NCI-H2171 (cell line): ENCODE results near the gene TOM1L2.
"Not testable (repeated sequence)": the region's sequence is repeated elsewhere in the genome, so short reads cannot be mapped to it uniquely, and the experiment has no call there.

Experiments used
- DNase-seq: peaks from one replicate; lab custom pipeline; 2025; lab: John Stamatoyannopoulos, UW

The TOM1L2 gene

DNA sequence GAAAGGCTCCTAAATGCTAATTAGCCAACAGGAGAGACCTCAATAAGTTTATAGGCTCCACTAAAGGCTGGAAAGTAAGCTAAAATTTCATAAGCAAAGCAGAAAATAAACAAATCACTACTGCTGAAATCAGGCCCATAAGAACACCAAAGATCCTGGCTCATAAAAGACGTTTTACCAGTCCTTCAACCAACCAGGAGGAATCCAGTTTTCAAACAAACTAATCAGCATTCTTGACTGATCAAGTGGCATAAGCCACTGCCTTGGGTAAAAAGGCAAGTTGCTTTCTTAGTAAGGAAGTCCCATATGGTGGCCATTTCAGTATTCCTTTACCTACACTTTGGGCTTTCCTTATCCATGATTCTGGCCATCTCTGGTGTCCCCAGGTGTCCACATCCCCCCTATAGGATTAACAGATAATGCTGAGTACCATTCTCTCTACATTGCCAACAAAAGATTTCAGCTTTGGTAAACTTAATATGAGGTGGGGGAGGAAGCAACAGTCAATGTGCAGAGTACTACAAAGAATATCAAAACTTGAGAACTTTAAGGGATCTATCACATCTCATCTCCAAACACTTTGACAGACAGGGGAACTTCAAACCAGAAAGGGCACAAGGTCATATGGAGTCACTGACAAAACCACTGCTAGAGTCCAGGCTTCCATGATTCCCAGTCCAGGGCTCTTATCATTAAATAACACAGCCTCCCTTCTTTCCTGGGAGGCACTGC, 1.3 kb downstream of the TOM1L2 start:
- no peak for DNase-seq

DNA sequence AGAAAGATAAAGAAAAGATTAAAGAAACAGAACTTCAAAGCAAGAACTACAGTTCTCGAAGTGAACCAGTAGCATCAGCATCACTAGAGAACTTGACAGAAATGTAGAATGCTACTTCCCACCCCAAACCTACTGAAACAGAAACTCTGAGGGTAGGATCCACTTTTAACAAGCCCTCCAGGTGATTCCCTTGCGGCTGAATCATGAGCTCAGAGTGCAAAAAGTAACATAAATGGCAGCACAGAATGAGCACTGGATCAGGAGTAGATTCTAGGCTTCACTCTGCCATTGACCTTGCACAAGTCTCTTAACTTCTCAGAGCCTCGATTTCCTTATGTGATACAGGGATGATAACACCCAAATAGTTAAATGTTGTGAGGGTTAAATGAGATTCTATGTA, 5.8 kb downstream of the TOM1L2 start:
- no peak for DNase-seq

DNA sequence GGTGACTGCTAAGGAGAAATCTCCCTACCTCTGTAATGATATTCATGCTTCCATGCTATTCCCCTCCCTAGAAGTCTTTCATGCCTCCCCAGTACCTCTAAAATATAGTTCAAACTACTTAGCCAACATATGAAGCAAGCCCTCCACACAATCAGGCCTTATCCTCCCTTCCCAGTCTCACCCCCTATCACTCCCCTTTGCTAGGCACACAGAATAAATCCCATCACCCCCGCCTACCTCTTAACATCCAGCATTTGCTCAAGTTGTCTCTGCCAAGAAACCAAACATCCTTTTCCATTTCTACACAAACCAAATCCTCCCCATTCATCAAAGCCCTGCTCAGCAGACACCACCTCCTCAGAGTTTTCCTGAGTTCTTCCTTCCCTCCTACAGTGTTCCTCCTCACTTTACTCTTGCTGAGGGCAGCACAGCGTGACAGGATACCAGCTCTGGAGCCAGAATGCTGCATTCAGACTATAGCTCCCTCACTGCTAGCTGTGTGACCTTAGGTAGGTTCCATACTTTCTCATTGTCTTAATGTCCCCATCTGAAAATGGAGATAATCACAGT, 7.0 kb downstream of the TOM1L2 start:
- no peak for DNase-seq

DNA sequence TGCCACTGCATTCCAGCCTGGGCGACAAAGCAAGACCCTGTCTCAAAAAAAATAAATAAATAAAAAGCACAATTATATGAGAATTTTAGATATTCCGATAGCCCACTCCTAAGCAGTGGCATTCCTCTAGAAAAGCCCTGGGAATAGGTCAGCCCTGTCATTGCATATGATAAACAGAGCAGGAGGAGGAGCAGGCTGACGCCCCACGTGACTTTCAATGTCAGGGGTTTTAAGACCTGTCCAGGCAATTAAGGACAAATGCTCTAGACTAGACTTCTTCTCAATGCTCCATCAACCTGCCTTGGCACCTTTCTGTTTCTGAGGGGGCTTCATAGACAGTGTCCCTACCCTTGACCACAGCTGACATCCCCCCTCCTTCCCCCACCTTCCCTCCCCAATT, 7.5 kb downstream of the TOM1L2 start:
- DNase-seq: no peak

DNA sequence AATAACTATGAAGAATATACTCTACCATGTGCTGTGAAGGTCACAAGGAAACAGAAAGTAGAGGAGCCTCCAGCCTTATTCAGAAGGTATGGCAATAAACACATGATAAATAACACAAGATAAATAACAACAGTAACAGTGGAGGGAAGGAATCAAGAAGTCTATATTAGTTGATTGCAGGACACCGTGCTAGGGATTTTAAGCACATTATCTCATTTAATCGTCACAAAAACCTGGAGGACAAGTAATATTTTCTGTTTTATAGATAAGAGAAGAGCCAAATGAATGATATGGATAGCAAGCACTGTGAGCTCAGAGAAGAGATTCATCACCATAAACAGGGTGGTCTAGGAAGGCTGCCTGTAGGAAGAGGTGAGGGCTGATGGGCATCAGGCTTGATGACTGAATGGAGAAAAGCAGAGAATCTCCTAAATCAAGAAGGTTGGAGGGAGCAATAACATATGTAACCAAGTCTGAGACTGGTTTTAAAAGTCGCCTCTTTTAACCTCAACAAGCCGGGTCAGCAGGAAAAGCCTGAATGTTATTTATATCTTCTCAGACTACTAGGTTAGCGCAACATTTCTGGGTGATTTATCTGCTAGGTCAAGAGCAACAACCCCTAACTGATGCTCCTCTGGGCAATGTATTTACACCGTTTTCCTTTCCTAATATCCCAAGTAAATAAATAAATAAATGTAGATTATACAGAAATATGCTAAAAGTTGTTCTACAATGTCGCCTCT, 8.3 kb downstream of the TOM1L2 start:
- DNase-seq: no peak

DNA sequence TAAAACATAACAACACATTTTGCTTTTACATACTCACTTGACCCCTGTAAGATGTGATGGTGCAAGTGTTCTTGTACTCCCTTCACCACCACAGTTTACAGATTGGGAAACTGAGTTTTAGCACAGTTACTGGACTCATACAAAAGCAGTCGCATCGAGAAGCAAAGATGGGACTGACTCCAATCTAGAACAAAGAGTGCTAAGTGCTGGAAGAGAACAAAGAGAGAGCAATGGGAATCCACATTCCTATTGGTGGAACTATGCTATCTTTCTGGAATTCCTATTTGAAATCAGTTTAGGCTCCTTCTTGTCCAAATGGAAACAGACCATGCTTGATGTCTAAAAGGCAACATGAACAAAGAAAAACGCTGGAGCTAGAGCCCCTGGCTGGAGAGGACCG, 9.1 kb downstream of the TOM1L2 start:
- no peak for DNase-seq

DNA sequence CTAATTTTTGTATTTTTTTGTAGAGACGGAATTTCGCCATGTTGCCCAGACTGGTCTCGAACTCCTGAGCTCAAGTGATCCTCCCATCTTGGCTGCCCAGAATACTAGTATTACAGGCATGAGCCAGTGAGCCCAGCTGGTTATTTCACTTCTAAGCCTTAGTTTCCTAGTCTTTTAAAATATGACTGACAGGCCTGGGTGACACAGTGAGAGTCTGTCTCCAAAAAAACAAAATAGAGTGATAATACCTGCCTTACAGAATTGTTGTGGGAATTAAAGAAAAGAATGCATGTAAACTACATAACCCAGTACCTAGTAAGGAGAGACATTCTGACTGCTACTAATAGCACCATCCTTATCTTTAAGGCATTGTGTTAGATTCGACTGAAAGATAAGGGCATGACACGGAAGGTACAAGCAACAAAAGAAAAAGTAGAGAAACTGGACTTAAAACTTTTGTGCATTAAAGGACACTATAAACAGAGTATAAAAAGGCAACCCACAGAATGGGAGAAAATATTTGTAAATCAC, 11.6 kb downstream of the TOM1L2 start:
- DNase-seq: no peak

DNA sequence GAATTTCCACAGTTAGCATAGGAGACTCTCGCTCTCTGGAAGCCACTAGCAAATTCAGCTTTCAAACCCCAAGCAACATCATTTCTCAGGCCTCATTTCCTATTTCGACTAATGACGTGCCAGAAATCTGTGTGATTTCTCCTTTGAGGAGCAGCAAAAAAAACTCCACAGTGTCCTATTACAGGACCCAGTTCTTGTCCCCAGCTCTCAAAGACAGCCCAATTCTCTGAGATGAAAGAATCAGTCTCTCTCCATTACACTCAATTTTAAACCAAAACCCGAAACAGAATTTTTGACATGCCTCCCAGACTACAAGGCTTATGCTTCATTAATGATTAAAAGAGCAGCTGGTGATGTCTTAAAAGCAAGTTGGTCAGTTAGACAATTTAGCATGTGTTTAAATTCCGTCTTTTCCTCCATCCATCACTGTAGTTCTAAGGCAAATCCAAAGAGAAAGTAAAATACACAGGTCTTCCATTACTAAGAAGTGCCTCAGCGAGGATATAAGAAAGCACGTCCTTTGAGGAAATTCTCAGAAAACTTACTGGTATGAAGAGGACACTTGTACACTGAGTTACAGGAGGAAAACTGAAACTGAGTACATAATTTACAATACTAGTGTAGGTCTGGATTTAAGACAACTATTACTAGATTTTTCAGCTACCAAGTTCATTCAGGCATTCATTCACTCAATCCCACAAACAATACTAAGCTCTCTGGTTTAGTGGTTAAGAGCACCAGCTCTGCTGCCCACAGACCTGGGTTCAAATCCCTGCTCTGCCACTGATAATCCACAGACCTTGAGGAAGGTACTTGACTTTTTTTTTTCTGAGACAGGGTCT, 12.5 kb downstream of the TOM1L2 start:
- DNase-seq: no peak

DNA sequence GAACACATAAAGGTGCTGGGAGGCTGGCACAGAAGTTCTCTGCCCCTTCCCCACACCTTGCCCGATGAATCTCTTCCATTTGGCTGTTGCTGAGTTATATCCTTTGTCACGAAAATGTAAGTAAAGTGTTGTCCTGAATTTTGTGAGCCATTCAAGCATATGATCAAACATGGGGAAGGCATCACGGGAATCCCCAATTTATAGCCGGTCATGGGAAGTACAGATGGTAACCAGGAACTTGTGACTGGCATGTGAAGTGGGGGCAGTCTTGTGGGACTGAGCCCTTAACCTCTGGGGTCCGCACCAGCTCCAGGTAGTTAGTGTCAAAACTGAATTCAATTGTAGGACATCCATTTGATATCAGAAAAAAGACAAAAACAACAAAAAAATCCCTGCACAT, 13.2 kb downstream of the TOM1L2 start:
- DNase-seq: no peak

DNA sequence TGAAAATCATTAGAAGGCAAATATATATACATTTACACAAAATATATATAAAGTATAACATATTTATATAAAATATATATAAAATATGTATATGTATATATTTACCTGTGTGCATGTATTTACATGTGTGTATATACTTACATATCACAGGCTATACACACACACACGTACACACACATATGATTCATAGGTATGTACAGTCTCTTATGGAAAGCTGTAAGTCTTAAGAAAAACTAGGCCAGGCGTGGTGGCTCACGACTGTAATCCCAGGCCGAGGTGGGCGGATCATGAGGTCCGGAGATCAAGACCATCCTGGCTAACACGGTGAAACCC, 14.7 kb downstream of the TOM1L2 start:
- DNase-seq: no peak

DNA sequence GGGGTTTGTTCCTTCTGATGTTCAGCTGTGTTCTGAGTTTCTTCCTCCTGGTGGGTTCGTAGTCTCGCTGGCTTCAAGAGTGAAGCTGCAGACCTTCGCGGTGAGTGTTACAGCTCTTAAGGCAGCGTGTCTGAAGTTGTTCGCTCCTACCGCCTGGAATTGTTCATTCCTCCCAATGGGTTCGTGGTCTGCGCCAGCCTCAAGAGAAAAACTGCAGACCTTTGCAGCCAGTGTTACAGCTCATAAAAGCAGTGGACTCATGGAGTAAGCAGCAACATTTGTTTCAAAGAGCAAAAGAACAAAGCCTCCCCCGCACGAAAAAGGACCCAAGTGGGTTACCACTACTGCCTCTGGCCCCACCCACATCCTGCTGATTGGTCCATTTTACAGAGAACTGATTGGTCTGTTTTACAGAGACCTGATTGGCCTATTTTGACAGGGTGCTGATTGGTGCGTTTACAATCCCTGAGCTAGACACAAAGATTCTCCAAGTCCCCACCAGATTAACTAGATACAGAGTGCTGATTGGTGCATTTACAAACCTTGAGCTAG, 16.3 kb downstream of the TOM1L2 start:
- not testable (repeated sequence) for DNase-seq

DNA sequence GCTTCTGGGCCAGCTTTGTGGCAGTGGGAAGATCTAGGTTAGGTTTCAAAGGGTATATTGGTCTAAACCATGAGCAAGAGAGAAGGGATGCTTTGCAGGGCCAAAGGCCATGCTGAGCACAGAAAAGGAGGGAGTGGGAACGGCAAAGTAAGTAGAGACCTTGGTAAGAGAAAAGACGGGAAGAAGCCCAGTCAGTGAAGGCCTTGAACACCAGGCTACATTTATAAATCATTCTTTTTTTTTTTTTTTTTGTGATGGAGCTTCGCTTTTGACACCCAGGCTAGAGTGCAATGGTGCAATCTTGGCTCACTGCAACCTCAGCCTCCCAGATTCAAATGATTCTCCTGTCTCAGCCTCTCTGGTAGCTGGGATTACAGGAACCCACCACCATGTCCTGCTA, 18.1 kb downstream of the TOM1L2 start:
- no peak for DNase-seq

DNA sequence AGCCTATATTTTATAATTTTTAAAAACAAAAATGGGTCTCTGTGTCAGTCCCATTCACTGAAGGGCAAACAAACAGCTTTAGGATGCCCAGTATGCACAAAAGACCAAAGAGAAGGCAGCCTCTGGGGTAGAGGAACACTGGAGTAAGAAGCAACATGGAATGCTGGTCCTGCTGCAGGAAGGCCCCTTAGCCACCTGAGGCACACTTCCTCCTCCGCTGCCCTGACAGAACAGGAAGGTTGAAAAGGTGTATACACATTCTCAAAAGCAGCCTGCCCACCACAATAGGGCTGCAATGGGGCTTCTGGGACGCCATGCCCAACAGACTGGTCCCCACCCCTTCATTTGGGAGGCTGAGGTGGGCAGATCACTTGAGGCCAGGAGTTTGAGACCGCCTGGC, 19.5 kb downstream of the TOM1L2 start:
- no peak for DNase-seq

DNA sequence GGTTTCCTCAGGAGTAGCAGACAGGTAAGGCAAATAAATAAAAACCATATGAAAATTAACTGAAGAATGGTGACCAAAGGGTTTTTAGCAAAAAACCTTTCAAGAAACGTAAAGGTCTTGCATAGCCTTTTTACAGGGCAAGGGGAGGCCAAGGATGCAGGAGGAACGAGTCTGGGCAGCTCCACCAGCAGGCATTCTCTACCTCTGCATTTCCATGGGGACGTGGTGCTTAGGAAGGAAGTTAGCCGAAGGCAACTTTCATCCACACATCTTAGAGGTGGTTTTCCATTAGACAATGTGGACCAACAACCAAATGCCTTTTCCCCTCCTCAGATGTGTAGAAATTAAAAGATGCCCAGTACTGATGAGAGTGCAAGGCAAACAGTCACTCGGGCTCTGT, 20.7 kb downstream of the TOM1L2 start:
- DNase-seq: no peak

DNA sequence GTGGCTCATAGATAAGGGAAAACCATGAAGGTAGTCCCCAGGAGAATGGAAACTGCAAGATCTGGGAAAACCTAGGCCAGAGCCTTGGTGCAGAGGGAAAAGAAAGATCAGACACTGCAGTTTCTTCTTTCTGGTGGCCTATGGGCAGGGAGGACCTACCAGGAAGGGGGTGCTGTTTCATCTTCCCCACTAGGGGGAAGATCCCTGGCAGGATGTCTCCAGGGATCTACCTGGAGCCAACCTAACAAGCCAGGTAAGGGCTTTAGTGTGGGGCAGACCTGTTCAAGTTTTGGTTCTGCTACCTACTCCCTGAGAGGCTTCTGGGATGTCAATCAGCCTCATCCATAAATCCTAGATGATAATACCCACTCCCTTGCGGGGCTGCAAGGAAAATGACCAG, 21.4 kb downstream of the TOM1L2 start:
- no peak for DNase-seq

DNA sequence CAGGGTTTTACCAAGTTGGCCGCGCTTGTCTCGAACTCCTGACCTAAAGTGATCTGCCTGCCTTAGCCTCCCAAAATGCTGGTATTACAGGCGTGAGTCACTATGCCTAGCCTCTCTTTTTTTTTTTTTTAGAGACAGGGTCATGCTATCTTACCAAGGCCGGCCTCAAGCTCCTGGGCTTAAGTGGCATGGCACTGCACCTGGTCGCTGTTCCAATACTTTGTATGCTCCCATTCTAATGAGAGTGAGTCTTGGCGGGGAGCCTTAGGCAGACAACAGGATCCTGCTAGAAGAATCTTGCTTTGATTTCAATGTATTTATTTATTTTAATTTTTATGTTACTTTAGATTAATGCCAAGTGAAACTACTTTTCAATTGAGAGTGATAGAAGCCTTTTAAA, 21.9 kb downstream of the TOM1L2 start:
- no peak for DNase-seq

DNA sequence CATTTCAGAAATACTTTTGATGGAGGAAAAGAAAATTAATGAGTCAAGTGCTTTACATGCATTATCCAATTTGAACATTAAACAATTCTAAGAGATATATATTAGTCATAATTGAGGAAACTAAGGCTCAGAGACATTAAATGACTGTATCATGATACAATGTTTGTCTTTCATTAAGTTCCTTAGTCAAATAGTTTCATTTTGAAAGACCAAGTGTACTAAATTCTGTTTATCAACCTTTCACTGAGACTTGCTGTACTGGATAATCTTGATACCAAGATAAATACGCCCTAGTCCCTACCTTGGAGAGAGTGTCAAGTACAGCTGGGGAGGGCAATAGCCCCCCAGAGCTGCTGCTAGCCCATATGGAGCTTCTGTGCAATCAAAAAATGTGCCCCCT, 24.2 kb downstream of the TOM1L2 start:
- DNase-seq: no peak

DNA sequence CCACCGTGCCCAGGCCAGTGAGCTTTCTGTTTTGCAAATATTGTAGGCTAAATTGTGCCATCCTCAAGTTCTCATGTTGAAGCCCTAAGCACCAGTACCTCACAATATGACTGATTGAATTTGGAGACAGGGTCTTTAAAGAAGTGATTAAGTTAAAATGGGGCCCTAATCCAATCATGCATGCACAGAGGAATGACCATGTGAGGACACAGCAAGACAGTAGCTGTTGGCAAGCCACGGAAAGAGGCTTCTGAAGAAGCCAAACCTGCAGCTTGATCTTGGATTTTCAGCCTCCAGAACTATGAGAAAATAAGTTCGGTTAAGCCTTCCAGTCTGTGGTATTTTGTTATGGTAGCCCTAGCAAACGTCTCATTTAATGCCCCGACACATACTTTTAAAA, 24.9 kb downstream of the TOM1L2 start:
- DNase-seq: no peak

DNA sequence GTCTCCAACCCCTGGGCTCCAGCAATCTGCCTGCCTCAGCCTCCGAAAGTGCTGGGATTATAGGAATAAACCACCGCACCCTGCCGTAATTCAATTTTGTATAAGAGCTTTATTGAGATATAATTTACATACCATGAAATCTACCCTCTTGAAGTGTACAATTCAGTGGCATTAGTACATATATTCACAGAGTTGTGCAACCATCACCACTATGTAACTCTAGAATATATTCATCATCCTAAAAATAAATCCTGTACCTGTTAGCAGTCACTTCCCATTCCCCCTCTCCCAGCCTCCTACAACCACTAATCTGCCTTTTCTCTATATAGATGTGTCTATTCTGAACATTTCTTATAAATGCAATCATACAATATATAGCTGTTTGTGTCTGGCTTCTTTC, 26.1 kb downstream of the TOM1L2 start:
- DNase-seq: no peak

DNA sequence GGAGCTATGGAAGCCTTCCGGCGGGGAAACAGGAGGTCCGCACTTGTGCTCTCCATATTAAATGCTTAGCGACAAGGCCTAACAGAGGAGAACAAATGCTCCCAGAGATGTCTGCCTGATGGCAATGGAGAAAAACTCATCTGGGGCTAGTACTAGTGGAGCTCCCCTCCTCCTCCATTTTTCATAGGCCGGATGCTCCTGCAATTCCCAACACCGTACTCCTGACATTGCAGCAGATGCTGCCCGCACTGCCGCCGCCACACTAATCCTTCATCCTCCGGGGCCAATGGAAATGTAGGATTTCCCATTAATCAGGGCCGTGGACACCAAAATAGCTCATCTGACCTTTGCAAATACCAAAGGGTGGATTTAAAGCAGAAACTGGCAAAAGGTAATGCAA, 27.5 kb downstream of the TOM1L2 start:
- DNase-seq: no peak

DNA sequence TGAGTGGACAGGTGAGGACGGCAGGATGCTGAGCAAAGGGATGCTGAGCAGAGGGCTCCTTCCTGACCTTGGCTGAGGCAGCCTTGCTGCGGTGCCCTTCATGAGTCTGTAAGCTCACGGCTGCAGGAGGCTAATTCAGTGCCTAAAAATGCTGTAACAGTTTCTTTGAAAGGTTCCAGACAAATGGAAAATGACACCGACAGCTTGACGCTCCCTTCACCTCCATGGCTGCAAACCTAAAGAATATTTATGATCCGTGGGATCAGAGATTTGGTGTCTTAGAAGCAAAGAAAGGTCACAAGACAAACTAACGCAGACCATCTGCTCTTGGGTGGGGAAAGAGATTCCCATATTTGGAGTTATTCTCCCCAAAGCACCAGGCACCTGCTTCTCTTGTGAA, 28.0 kb downstream of the TOM1L2 start:
- DNase-seq: no peak

DNA sequence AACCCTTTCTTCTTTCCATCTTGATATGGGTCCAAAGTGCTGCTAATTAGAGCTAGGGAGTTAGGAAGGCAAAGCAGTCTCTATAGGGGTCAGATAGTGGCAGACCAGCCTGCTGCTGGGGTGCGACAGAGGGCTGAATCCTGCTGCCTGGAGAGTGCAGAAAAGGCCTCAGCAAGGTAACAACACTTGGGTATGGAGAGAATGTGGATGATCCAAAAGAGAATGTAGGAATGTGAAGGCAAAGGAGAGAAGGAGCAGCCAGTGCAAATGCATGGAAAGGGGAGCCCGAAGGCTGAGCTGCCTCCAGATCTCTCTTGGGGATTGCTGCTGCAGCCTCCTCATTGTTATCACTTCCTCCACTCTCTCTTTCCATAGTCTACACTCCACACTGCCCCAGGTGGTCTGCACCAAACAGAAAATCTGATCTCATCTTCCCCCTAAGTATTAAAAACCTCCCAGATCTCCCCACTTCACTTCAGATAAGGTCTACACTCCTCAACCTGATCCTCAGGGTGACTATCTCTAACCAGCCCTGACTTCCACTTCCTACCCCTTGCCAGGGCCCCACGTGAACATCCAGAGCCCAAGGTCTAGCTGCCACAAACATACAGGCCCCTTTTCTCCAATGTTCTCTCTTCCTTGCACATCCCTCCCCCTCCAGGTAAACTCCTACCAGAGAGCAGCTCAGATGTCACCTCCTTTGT, 28.8 kb downstream of the TOM1L2 start:
- DNase-seq: no peak
